Right lobe of liver (tissue), 6 donors: Measurements from ENCODE around the gene BOLA2B. TPM values are rescaled to one million over a fixed set of nuclear protein-coding genes. Genes with fewer than 3 reads are reported as not detected.

Source experiments
- ATAC-seq, 4 donors: fragments of 200-7000 bp; cut with Tn5 transposase; one replicate each; pipeline ENCODE4 v1.9.1; 2020; ENCODE audit warnings: mild to moderate bottlenecking in 4 of 4, moderate library complexity in 4 of 4
- DNase-seq, 3 donors: peaks; one replicate each; pipeline ENCODE4 v3.0.0-alpha.2; 2020
- H3K27ac ChIP-seq, 3 donors: fragments of 200-600 bp; one replicate each; pipeline ENCODE4 v1.8.0; 2022
- H3K27me3 ChIP-seq, 2 donors: fragments of 200-600 bp; one replicate each; pipeline ENCODE4 v1.8.0; 2022
- H3K36me3 ChIP-seq, 4 donors: fragments of 200-600 bp; sonication (generic) in 1 of 4; one replicate each; pipeline versions ENCODE4 v1.5.1 to v1.8.0; 2017 to 2022; ENCODE audit warnings: control low read depth in 1 of 4
- H3K4me1 ChIP-seq, 4 donors: fragments of 200-600 bp; sonication (generic) in 1 of 4; one replicate each; pipeline versions ENCODE4 v1.5.1 to v1.8.0; 2017 to 2022; ENCODE audit warnings: control low read depth in 1 of 4
- H3K4me3 ChIP-seq, 3 donors: fragments of 200-600 bp; one replicate each; pipeline ENCODE4 v1.8.0; 2022
- H3K9me3 ChIP-seq, 4 donors: fragments of 200-600 bp; sonication (generic) in 1 of 4; one replicate each; pipeline versions ENCODE4 v1.5.1 to v1.8.0; 2017 to 2022; ENCODE audit warnings: control low read depth in 1 of 4
- CTCF ChIP-seq, 4 donors: fragments of 200-600 bp in 3 of 4; fragments of 450-650 bp in 1 of 4; IDR thresholded peaks; one replicate each; pipeline versions ENCODE4 v1.5.1 to v1.8.0; 2016 to 2022; ENCODE audit warnings: antibody characterized with exemption in 4 of 4, mild to moderate bottlenecking in 2 of 4
- POLR2A ChIP-seq: fragments of 450-650 bp; IDR thresholded peaks from one replicate; pipeline ENCODE4 v1.6.1; 2017; ENCODE audit warnings: antibody characterized with exemption, mild to moderate bottlenecking
- WGBS: methylation state at CpG from one replicate; pipeline ENCODE4 v1.1.6; 2018; ENCODE audit warnings: low coverage, low lambda C conversion rate; ENCODE audit not compliant: insufficient coverage; ENCODE audit errors: missing lambda C conversion rate; 5-methylcytosine and 5-hydroxymethylcytosine counted together
- intact Hi-C, 2 donors: fragments of 100-400 bp; cut with DNase I; formaldehyde crosslinking; loops; one replicate each; pipeline versions ENCODE4 v1.11.2 to v1.14.1; 2022
- total RNA-seq, 6 experiments: library from RNA; depleted of rRNA in 2 of 6; stranded (reverse); fragments of >200 nt in 2 of 6; fragmentation: NEBNext Ultra II Directional in 3 of 6; extraction: Animal tissue kit (Norgen Biotek cat#: 25700) in 3 of 6; gene quantifications; one replicate each; pipeline versions ENCODE4 v1.1.0 to v1.2.4, GENCODE V29; 2016 to 2023
- donor health status: DM: no; HTN: yes; CAD: no.
- donor health status: DM: no; HTN: no; CAD: no.
- donor health status: DM: no; HTN: no; CAD: no.
- donor health status: DM: no; HTN: yes; CAD: no.
- donor health status: DM: no; HTN: yes; CAD: no.

Gene BOLA2B
- total RNA-seq, 6 experiments from 2014 or later = 22.9 to 139 (median 25.6) TPM

DNA sequence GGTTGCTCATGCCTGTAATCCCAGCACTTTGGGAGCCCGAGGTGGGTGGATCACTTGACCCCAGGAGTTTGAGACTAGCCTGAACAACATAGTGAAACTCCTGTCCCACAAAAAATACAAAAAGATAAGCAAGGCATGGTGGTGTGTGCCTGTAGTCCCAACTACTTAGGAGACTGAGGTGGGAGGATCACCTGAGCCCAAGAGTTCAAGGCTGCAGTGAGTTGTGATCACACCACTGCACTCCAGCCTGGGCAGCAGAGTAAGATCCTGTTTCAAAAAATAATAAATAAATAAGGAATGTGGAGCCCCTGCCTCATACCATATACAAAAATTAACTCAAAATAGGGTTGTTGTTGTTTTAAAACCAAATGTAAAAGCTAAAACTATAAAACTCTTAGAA, 36.3 kb downstream of the BOLA2B start:
- no peaks in the 10 kb centered on the region for H3K36me3 ChIP-seq
- WGBS = 83% methylated on average over 1 of the region's 1 CpG
- DNase-seq (no peak), ATAC-seq (no peak)
- H3K27me3 ChIP-seq = no peaks in the 10 kb centered on the region
- no peaks in the 10 kb centered on the region for H3K4me1 ChIP-seq
- H3K27ac ChIP-seq = no peak overlapping the region
- intact Hi-C loops = no loop called here
- H3K9me3 ChIP-seq = no peaks in the 10 kb centered on the region
- H3K4me3 ChIP-seq = no peak overlapping the region
- TF ChIP-seq CTCF (IDR thresholded peaks at IDR 0.05) = no peak
- TF ChIP-seq POLR2A = no peak

DNA sequence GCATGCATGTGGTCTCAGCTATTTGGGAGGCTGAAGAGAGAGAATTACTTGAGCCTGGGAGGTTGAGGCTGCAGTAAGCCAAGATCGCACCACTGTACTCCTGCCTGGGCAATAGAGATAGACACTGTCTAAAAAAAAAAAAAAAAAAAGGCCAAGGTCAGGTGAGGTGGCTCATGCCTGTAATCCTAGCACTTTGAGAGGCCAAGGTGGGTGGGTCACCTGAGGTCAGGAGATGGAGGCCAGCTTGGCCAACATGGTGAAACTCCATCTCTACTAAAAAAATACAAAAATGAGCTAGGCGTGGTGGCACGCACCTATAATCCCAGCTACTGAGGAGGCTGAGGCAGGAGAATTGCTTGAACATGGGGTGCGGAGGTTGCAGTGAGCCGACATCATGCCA, 38.3 kb downstream of the BOLA2B start:
- Histone ChIP-seq H3K4me3 (no peak overlapping the region), H3K27me3 (no peaks in the 10 kb centered on the region), H3K27ac (no peak overlapping the region), H3K4me1 (no peaks in the 10 kb centered on the region), H3K9me3 (no peaks in the 10 kb centered on the region), H3K36me3 (no peaks in the 10 kb centered on the region)
- DNase-seq (no peak), ATAC-seq (no peak)
- intact Hi-C loops = no loop called here
- no peak for TF ChIP-seq CTCF (IDR thresholded peaks at IDR 0.05)
- TF ChIP-seq POLR2A = no peak
- 96% methylated on average over 3 of the region's 5 CpGs for WGBS

- ATAC-seq (no peak), DNase-seq (no peak)
- Histone ChIP-seq H3K4me1 (no peaks in the 10 kb centered on the region), H3K36me3 (no peaks in the 10 kb centered on the region), H3K4me3 (no peak overlapping the region), H3K27me3 (no peaks in the 10 kb centered on the region), H3K27ac (no peak overlapping the region), H3K9me3 (no peaks in the 10 kb centered on the region)
- 99% methylated on average over 9 of the region's 9 CpGs for WGBS
- no peak for TF ChIP-seq POLR2A
- TF ChIP-seq CTCF (IDR thresholded peaks at IDR 0.05) = no peak
- intact Hi-C loops = no loop called here
Measured at GRCh38 chr16:30152517-30152916, 40.9 kb downstream of the BOLA2B start.

- intact Hi-C loops = no loop called here
- no peak for DNase-seq
- Histone ChIP-seq H3K27ac (no peak overlapping the region), H3K4me3 (no peak overlapping the region), H3K9me3 (no peaks in the 10 kb centered on the region), H3K36me3 (no peaks in the 10 kb centered on the region), H3K4me1 (no peaks in the 10 kb centered on the region), H3K27me3 (no peaks in the 10 kb centered on the region)
- no peak for TF ChIP-seq CTCF (IDR thresholded peaks at IDR 0.05)
- TF ChIP-seq POLR2A = no peak
- ATAC-seq = no peak
- WGBS = 53% methylated on average over 3 of the region's 7 CpGs
Measured at GRCh38 chr16:30151091-30151490, 42.4 kb downstream of the BOLA2B start.
